ENCODE results near the gene CLIC4.

GRCh38 chr1:24761582-24761981 lies 16.3 kb downstream of the CLIC4 start:
- no peak for TF ChIP-seq POLR2A (IDR thresholded peaks at IDR 0.05; ENCODE audit: low read depth, low read length)
- TF ChIP-seq TAF1 (IDR thresholded peaks at IDR 0.05; ENCODE audit: low read depth, low read length), result no peak
